ENCODE measurements around the gene SV2C.
"Not testable (repeated sequence)": the region's sequence is repeated elsewhere in the genome, so short reads cannot be mapped to it uniquely, and the experiment has no call there.

Gene SV2C

DNA sequence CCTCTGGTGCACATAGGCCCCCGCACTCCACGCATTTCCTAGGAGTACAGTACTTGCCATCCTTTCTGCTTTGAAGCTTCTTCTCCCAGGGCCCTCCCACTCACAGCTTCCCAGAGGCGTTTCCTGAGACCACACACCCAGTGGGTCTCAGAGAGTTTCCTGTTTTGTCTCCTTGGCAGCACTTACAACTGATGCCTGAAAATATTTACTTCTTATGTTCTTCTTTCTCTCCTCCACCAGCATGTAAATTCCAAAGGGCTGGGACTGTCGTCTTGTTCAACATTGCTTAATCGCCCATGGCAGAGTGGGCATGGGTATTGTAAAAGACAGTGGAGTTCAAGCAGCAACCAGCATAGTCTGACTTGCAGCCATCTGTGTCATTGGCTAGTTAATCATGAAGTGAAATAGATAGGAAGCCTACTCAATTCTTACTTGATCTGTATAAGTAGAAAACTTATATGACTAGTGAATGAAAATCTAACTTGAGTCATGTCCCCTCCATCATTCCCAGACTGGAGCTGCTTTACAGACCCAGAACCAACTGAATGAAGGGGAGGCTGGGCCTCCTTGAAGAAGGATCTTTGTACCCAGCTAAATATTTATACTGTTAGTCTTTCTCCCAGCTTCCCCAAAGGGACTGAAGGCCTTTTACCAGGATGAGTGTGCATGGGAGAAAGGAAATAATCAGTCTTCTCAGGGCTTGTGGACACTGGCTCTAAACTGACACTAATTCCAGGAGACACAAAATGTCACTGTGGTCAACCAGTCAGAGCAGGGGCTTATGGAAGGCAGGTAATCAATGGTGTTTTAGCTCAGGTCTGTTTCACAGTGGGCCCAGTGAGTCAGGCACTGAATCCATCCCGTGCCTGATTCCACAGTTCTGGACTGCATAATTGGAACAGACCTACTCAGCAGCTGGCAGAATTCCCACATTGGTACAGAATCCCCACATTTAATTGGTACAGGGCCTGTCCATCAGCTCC, 116.4 kb downstream of the SV2C start:
- no peak for DNase-seq (ENCODE audit: extremely low read depth in 1 of 2, low read depth in 1 of 2)

DNA sequence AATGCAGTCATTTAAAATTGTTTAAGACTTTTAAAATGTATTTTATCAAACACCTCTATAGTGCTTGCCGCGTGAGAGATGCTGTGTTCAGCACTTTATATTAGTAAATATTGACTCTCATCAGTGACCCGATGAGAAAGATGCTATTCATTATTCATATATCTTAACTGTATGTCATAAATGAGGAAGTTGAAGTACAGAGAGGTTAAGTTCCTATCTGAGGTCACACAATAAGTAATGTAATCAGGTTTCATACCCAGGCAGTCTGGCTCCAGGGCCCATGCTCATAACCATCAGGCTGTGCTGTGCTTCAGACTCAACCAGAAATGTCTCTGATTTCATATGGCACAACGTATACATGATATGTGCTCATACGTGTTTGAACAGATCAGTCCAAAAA, 119.0 kb downstream of the SV2C start:
- DNase-seq (ENCODE audit: extremely low read depth in 1 of 2, low read depth in 1 of 2), result no peak

DNA sequence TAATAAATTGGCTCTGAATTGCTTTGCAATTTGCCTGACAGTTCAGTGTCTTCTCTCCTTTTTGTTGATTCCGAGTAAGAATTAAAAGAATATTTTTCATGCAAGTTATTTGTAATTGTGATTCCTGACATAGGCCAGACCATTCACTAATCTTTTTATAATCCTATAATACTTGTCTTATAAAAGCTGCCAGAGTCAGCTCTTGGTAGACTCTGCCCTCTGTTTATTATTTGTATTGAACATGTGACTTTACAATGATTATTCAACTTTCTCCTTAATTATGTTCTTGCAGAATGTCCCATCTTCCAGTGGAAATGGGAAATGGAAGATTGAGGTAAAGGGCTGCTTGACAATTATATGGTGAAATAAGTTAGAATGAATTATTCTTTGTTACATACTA, 121.0 kb downstream of the SV2C start:
- no peak for DNase-seq (ENCODE audit: extremely low read depth in 1 of 2, low read depth in 1 of 2)

DNA sequence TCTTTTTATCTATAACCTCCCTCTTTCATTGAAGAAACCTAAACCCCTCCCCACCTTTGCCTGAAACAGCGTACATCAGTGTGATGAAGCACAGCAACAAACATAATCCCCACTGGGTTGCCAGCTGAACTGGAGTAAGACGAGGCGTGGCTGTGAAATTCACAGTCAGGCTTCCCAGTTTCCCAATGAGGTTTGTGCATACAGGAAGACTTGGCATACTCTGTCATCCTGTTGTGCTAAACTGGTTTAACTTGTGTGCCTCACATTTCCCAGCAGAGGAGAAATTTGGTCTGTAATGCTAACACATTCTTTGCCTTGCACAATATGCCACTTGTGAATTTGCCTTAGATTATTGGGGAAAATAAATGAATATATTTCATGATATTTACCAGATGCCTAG, 121.5 kb downstream of the SV2C start:
- no peak for DNase-seq (ENCODE audit: extremely low read depth in 1 of 2, low read depth in 1 of 2)

DNA sequence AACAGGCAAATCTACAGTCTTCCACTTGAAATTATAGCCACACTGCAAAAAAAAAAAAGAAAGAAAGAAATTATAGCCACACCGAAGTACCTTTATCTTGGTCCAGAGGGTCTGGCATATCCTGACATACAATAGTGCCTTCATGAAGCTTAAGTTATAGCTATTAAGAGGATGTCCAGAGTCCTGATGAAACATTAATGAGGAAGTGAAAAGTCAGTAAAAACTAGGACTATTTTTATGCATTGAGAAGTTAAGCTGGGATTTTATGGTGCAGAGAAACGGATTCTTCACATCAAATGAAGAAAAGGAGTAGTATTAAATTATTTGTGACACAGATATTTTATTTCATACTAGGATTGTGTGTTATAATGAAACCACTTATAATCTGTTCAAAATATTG, 123.9 kb downstream of the SV2C start:
- DNase-seq (ENCODE audit: extremely low read depth in 1 of 2, low read depth in 1 of 2), result no peak

DNA sequence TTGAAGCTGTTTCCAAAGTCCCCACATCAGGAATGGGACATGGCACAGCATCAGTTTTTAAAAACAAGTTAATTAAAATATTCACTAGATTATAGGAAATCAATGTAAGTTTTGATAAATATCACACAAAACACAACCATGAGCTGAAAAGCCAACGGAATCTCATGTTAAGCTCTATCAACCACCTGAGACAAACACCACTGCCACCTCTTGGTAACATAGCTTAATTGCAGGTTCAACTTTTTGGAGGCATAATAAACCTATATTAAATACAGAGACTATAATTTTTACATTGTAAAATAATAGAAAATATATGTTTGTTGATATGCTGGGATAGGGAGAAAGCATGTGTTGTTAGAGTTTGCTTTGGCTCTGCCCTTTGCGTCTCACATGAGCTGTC, 126.1 kb downstream of the SV2C start:
- DNase-seq (ENCODE audit: extremely low read depth in 1 of 2, low read depth in 1 of 2), result no peak

DNA sequence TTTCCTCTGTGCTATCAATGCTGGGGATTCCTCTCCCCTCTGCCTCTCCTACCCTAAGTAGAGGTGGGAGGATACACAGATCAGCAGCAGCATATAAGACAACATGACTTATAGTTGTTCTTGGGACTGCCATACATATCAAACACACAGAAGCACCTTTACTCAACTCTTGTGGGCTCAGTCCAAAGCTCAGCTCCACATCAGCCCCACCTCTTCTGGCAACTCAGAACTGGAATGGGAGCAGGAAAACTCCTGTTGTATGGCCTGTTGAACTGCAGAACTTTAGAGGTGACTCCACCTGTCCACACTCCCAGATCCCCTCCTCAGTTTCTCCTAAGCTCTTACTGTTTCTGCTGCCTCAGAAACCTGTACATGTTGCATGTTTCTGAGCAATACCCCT, 127.8 kb downstream of the SV2C start:
- DNase-seq (ENCODE audit: extremely low read depth in 1 of 2, low read depth in 1 of 2), result no peak

DNA sequence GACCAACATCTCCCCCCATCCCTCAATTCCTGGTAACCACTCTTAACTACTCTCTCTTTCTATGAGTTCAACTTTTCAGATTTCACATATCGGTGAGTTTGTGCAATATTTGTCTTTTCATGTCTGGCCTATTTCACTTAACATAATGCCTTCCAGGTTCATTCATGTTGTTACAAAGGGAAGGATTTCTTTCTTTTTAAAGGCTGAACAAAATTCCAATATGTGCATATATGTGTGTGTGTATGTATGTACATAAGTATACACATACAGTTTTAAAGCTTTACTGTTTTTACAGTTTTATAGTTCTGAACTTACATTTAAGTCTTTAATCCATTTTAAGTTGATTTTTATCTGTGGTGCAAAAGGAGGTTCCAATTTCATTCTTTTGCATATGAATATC, 130.7 kb downstream of the SV2C start:
- DNase-seq (ENCODE audit: extremely low read depth in 1 of 2, low read depth in 1 of 2), result no peak

DNA sequence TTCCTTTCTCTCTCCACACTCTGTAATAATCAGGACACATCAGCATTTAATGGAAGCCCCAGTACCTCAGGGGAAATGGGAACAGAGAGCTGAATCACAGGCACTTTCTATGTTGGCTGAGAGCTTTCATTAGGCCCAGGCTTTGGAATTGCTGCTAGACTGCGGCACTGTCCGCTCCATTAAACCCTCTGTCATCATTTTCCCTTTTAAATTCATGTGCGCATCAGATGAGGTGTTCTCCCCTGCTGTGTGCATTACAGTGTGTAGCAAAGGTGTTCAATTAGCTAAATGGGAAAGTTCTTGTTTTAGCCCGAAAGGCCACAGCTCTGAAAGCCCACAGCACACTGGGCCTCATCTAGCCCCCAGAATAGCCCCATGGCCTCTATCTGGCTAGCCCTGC, 133.6 kb downstream of the SV2C start:
- no peak for DNase-seq (ENCODE audit: extremely low read depth in 1 of 2, low read depth in 1 of 2)

DNA sequence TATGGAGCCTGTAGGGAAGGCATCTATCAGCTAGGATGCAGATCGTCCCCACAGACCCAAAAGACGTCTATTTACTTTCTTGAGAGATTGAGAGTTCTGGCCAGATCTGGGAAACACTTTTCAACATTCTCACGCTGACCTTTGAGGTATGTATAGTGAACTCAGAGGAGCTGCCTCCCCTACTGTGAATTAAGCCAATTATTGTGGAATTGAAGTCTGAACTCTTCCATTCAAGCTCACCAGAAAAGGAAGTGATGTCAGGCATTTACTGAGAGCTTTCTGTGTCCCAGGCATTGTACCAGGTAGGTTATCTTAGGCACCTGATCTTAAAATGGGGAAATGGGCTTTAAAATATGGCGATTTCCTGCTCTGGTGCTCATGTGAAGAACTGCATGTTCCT, 136.5 kb downstream of the SV2C start:
- no peak for DNase-seq (ENCODE audit: extremely low read depth in 1 of 2, low read depth in 1 of 2)

DNA sequence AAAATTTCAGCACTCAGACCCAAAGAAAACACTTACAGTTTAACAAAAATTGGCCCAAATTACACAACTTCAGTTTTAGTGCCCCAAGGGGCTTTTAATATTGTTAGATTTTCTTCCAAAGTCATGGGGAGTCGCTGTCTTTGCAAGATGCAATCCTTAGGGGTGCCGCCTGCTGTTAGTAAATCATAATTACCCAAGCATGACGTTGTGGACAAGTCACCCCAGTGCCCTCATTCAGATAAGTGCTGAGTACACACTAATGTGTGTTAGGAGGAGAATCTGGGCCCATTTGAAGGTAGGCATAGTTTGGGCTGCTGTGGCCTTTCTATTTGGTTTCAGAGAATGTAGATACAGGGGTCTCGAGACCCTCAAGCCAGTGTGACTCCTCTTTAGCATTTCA, 138.1 kb downstream of the SV2C start:
- DNase-seq (ENCODE audit: extremely low read depth in 1 of 2, low read depth in 1 of 2), result no peak

DNA sequence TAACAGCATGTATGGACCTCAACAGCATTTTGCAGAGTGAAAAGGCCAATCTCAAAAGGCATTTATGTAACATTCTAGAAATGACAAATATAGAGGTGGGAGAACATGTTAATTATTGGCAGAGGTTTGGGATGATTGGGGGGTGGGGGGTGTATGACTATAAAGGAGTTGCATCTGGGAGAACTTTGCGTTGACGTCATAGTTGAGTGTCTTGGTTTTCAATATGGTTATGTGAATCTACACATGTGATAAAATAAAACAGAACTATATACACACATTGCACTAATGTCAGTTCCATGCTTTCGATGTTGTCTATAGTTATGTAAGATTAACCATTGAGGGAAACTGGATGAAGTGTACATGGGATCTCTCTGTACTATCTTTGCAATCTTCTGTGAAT, 139.1 kb downstream of the SV2C start:
- DNase-seq (ENCODE audit: extremely low read depth in 1 of 2, low read depth in 1 of 2), result no peak

DNA sequence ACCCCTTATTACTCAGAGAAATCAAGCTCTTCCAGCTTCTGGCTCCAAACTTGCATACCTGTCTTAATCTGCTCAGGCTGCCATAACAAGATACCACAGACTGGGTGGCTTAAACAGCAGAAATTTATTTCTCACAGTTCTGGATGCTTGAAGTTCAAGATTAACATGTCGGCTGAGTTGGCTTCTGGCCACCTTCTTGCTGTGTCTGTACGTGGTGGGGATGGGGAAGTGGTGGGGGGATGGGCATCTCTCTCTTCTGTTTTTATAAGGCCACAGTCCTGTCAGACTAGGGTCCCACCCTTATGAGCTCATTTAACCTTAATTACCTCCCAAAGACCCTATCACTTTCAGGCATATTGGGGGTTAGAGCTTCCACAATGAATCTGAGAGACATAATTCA, 140.5 kb downstream of the SV2C start:
- no peak for DNase-seq (ENCODE audit: extremely low read depth in 1 of 2, low read depth in 1 of 2)

DNA sequence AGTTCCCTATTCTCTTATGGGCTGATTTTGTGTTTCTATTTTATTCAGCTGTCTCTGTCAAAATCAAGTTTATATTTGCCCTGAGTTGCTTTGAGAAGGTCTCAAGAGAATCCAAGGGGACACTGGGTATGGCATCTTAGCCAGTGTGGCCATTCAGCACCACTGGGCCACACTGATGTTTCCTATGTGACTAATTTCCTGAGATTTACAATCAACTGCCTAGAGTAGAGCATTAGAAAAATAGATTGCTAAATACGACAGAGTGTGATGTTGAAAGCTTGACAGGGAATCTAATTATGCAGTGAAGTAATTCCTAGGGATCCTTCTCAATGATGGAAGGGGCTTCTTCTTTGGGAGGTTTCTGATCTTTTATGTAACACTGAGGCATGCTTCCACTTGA, 141.7 kb downstream of the SV2C start:
- no peak for DNase-seq (ENCODE audit: extremely low read depth in 1 of 2, low read depth in 1 of 2)

DNA sequence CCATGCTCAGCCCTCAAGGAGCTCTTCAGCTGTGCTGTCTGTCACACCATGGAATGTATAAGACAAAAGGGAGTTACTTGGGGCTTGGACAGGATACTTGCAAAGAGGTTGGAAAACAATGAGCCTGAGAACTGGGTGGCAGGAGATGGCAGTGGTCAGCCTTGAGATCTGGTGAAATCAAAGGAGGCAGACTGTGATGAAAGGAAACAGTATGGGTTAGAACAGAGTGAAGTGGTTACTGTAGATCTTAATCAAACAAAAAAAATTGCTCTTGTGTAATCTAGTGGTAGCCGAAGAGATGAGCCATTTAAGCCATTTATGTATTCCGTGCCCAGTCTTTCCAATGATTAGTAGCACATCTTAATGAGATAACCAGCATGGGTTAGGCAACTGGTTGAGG, 142.2 kb downstream of the SV2C start:
- DNase-seq (ENCODE audit: extremely low read depth in 1 of 2, low read depth in 1 of 2), result no peak

DNA sequence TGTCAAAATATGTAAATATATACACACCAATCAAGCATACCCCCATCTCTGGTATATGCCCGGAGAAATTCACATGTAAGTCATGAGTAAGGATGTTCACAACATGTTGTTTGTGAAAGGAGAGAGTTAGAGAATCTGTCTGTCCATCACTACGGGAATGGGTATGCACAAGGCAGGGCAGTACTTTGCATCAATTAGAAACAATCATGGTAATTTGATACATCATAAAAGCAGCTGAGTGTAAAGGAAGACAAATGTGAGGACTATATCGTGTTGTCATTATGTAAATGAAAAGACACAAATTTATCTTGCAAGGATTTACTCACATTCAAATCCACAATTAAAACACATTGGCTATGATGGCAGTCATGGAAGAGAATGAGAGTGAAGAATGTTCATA, 146.7 kb downstream of the SV2C start:
- DNase-seq (ENCODE audit: extremely low read depth in 1 of 2, low read depth in 1 of 2), result no peak

DNA sequence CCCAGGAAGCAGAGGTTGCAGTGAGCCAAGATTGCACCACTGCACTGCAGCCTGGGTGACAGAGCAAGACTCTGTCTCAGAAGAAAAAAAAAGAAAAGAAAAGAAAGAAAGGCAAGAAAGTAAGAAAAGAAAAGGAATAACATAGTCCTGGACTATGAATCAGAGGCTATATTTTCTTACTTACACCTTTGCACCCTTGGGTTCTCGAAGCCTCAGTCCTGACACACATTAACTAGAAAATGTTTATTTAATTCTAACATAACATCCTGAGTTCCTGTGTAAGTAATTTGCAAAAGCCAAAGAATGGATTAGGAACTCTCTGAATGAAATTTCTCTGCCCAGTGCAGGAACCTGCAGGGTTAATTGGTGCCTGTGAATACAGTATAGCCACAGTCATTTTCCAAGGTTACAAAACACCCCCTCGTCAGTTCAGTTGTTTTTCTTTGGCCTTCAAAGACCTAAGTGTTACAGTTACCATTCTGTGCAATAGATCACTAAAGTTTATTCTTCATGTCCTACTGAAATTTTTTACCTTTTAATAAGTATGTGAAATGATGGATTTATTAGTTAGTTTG, 147.6 kb downstream of the SV2C start:
- DNase-seq (ENCODE audit: extremely low read depth in 1 of 2, low read depth in 1 of 2), result no peak

DNA sequence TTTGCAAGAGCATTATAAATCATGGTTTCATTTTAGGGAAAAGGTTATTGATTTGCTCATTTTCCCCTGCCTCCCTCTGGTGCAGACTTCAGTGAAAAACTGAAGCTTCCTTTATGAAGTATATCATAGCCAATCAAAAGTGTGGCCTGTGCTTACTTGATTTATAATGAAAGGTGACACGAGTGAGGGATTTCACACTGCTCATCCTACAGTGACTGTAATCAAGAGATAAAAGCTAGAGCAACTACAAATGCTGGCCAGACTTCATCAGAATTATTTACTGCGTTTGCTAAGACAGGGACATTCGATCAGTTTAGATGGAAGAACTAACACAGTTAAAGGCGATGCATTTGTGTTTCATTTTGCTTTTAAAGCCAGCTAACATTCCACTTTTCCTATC, 151.5 kb downstream of the SV2C start:
- DNase-seq (ENCODE audit: extremely low read depth in 1 of 2, low read depth in 1 of 2), result no peak

DNA sequence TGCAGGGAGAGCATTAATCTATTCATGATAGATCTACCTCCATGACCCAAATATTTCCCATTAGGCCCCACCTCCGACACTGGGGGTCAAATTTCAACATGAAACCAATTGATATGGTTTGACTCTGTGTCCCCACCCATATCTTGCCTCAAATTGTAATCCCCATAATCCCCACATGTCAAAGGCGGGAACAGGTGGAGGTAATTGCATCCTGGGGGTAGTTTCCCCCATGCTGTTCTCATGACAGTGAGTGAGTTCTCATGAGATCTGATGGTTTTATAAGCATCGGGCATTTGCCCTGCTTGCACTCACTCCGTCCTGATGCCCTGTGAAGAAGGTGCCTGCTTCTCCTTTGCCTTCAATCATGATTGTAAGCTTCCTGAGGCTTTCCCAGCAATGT, 153.5 kb downstream of the SV2C start:
- DNase-seq (ENCODE audit: extremely low read depth in 1 of 2, low read depth in 1 of 2), result no peak

DNA sequence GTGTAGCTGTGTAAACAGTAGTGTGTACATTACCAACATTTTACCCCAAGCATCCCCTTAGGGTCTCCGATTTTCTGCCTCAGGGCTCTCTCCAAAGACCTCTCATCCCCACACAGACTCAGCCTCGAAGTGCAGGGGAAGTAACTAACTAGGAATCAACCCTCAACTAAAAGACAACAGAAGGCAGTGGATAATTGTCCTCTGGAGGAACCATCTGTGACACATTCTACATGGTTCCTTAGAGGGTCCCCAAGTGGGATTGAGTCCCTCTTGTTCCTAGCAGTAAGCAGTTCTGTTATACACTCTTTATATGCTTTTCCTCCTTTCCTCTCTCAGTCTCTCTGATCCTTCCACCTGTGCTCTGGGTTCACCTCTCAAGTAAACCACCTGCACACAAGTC, 157.2 kb downstream of the SV2C start:
- no peak for DNase-seq (ENCODE audit: extremely low read depth in 1 of 2, low read depth in 1 of 2)

DNA sequence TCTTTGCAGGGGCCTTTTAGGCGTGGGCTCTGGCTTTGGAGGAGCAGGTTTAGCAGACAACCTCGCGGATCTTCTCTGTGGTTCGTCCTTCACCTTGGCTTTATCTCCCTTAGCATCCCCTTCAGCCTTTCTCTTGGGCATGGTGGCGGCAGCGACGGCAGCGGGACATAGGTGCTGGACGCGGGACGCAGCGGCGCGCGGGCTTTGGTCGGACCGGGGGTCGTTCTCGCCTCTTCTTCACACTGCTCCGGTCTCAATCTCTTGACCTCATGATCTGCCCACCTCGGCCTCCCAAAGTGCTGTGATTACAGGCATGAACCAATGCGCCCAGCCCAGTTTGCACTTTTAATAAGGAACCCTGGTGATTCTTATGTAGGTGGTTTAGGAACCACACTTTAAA, 159.0 kb downstream of the SV2C start:
- not testable (repeated sequence) for DNase-seq (ENCODE audit: extremely low read depth in 1 of 2, low read depth in 1 of 2)

DNA sequence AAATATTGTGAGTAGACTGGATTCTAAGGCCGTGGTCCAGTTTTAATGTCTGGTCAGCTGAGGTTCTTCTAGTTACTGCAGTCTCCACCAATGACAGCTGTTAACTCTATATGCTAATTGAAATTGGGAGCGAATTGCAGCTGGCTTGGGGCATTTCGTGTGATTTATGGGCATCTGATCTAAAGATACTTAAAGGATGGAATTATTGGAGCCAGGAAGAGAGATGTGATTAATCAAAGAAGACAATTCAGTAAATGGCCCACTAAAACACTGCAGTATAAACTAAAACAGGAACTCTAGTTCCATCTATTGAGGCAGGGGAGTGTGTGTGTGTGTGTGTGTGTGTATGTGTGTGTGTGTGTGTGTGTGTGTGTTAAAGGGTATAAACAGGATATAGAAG, 162.4 kb downstream of the SV2C start:
- DNase-seq (ENCODE audit: extremely low read depth in 1 of 2, low read depth in 1 of 2), result no peak

DNA sequence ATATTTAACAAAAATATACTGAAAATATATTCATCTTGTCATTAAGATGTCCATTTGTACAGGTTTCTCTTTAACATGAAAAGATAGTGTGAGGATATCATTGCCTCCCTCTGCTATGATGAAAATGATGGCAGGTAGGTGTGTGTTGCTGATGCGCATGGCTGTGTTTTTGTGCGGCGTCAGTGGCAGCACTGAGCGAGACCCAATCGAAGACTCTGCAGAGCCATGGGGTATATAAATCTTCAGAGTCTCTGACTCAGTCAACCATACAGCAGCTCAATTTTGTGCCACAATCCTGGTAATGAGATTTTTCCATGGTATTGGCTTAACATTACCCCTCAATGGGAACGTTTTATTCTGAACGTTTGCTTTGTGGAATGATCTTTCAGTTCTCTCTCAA, 166.4 kb downstream of the SV2C start:
- DNase-seq (ENCODE audit: extremely low read depth in 1 of 2, low read depth in 1 of 2), result no peak
